K562 (cell line): ENCODE results near the gene PRR29. TPM values are rescaled to one million over a fixed set of nuclear protein-coding genes. Genes with fewer than 3 reads are reported as not detected.

Experiments
- AFF1 ChIP-seq, 2 experiments: fragments of 450-650 bp; IDR thresholded peaks; 2 replicates each; pipeline ENCODE4 v1.6.1; 2018; ENCODE audit warnings: mild to moderate bottlenecking in 2 of 2, low read depth in 1 of 2; ENCODE audit not compliant: partially characterized antibody in 2 of 2
- CTCF ChIP-seq, 3 experiments: IDR thresholded peaks in 2 of 3; conservative IDR thresholded peaks in 1 of 3; 2 replicates each; pipeline ENCODE4 v1.5.1; 2011 to 2012; ENCODE audit warnings: low read length in 3 of 3, mild to moderate bottlenecking in 3 of 3, control low read depth in 2 of 3, improper control_type of control experiment in 1 of 3, inconsistent platforms in 1 of 3, low read depth in 1 of 3, mixed read lengths in 1 of 3, moderate library complexity in 1 of 3; ENCODE audit not compliant: insufficient read depth in 2 of 3
- DEAF1 ChIP-seq: fragments of 450-650 bp; formaldehyde crosslinking; IDR thresholded peaks from 2 replicates; pipeline ENCODE4 v1.4.0; 2020; ENCODE audit warnings: mild to moderate bottlenecking, moderate library complexity
- FOXM1 ChIP-seq, 2 experiments: fragments of 450-650 bp in 1 of 2; sonication (generic) in 1 of 2; formaldehyde crosslinking in 1 of 2; IDR thresholded peaks; 2 replicates each; pipeline versions ENCODE4 v1.6.1 to v1.9.0; 2017 to 2022; ENCODE audit warnings: low read depth in 2 of 2, mild to moderate bottlenecking in 2 of 2, missing genetic modification reagents in 1 of 2, moderate library complexity in 1 of 2
- HLTF ChIP-seq: fragments of 450-650 bp; IDR thresholded peaks from 2 replicates; pipeline ENCODE4 v1.6.1; 2016
- HMG20B ChIP-seq: fragments of 250-450 bp; sonication (Bioruptor Pico); IDR thresholded peaks from 2 replicates; pipeline ENCODE4 v1.5.0; 2021; ENCODE audit warnings: mild to moderate bottlenecking
- MEF2A ChIP-seq: IDR thresholded peaks from 2 replicates; pipeline ENCODE4 v1.6.1; 2011; ENCODE audit warnings: low read depth, mild to moderate bottlenecking, low read length, moderate library complexity; ENCODE audit not compliant: control insufficient read depth
- RAD51 ChIP-seq: fragments of 450-650 bp; IDR thresholded peaks from 2 replicates; pipeline ENCODE4 v1.7.1; 2016; ENCODE audit warnings: low read depth, mild to moderate bottlenecking, borderline replicate concordance
- SMC3 ChIP-seq: conservative IDR thresholded peaks from 2 replicates; pipeline ENCODE4 v1.6.1; 2011; ENCODE audit warnings: low read depth, low read length, improper control_type of control experiment; ENCODE audit not compliant: insufficient read depth
- TFAP4 ChIP-seq: sonication (generic); formaldehyde crosslinking; IDR thresholded peaks from 2 replicates; pipeline ENCODE4 v1.8.0; 2022; ENCODE audit warnings: missing genetic modification reagents, mild to moderate bottlenecking, moderate library complexity, borderline replicate concordance
- TRIM24 ChIP-seq, 2 experiments: fragments of 450-650 bp; IDR thresholded peaks; 2 replicates each; pipeline ENCODE4 v1.6.1; 2016
- ZNF431 ChIP-seq: sonication (generic); formaldehyde crosslinking; IDR thresholded peaks from 2 replicates; pipeline ENCODE4 v1.8.0; 2022; ENCODE audit warnings: mild to moderate bottlenecking, missing genetic modification reagents
- polyA plus RNA-seq, 8 experiments: library from polyadenylated mRNA; depleted of rRNA in 4 of 8; stranded (reverse) in 5 of 8; unstranded in 3 of 8; fragments of >200 nt; fragmentation: Nextera tagmentation in 2 of 8; fragmentation: Illumina TruSeq in 1 of 8; extraction: Ambion mirVana in 2 of 8; extraction: Trizol in 1 of 8; gene quantifications; 2 replicates each; pipeline versions ENCODE4 v1.2.1 to v1.2.3, GENCODE V29; 2011 to 2014; ENCODE audit warnings: inconsistent platforms in 1 of 8, missing spikeins in 1 of 8
- total RNA-seq, 7 experiments: library from RNA; depleted of rRNA in 6 of 7; stranded (reverse); fragments of >200 nt in 6 of 7; fragmentation: Illumina TruSeq in 2 of 7; extraction: Trizol in 2 of 7; gene quantifications; 2 replicates each; pipeline versions ENCODE4 v1.2.1 to v1.2.3, GENCODE V29; 2011 to 2021; ENCODE audit warnings: low replicate concordance in 1 of 7

Gene PRR29
- total and polyA plus RNA-seq, 9 of the 15 experiments (the other 6 are each of a cell fraction or from before 2014, with no cell fraction given) = 0.08 to 0.58 (median 0.15) TPM; not detected in 5

GRCh38 chr17:64028874-64029464 is 30.8 kb downstream of the PRR29 start (continued):
- TF ChIP-seq RAD51 (no peak), SMC3 (peak; percentile 85), TRIM24 (IDR thresholded peaks at IDR 0.05) (no peak), ZNF431 (peak; percentile 94), MEF2A (no peak), FOXM1 (IDR thresholded peaks at IDR 0.05; ENCODE audit: low read depth) (no peak), FOXM1 (CRISPR knock-in tag; IDR thresholded peaks at IDR 0.05; ENCODE audit: low read depth) (no peak), HLTF (no peak), TFAP4 (CRISPR knock-in tag) (peak; percentile 75), CTCF (IDR thresholded peaks at IDR 0.05 in 2 of 3, conservative IDR thresholded peaks at IDR 0.05 in 1 of 3; ENCODE audit: insufficient read depth in 2 of 3, low read depth in 1 of 3, low read length in 3 of 3) (peak; percentile 77 to 84 (median 84)), DEAF1 (CRISPR knock-in tag) (peak; percentile 44; the same call in 1 of the 2 replicates), HMG20B (CRISPR knock-in tag) (no peak), AFF1 (IDR thresholded peaks at IDR 0.05; ENCODE audit: low read depth in 1 of 2, partially characterized antibody in 2 of 2) (no peak)
